Parathyroid adenoma (tissue), 2 donors: ENCODE measurements around the gene ARPC1B.
"Not testable (repeated sequence)": the region's sequence is repeated elsewhere in the genome, so short reads cannot be mapped to it uniquely, and the experiment has no call there.

Experiments used
- H2AFZ ChIP-seq: fragments of 300-600 bp; sonication (generic); one replicate; pipeline ENCODE4 v1.7.0; 2017; ENCODE audit warnings: antibody characterized with exemption, mild to moderate bottlenecking
- H3K27ac ChIP-seq: fragments of 300-600 bp; sonication (generic); one replicate; pipeline ENCODE4 v1.7.0; 2017
- H3K27me3 ChIP-seq: fragments of 300-600 bp; sonication (generic); one replicate; pipeline ENCODE4 v1.7.0; 2017; ENCODE audit warnings: low read length; ENCODE audit not compliant: control insufficient read depth, insufficient read depth
- H3K36me3 ChIP-seq: fragments of 300-600 bp; sonication (generic); one replicate; pipeline ENCODE4 v1.7.0; 2017; ENCODE audit warnings: low read length; ENCODE audit not compliant: control insufficient read depth, insufficient read depth
- H3K4me1 ChIP-seq: fragments of 300-600 bp; sonication (generic); one replicate; pipeline ENCODE4 v1.7.0; 2017; ENCODE audit warnings: control low read depth
- H3K4me2 ChIP-seq: fragments of 300-600 bp; sonication (generic); one replicate; pipeline ENCODE4 v1.7.0; 2017; ENCODE audit warnings: low read length
- H3K4me3 ChIP-seq: fragments of 300-600 bp; sonication (generic); one replicate; pipeline ENCODE4 v1.7.0; 2017; ENCODE audit warnings: low read depth, low read length
- H3K79me2 ChIP-seq: fragments of 300-600 bp; sonication (generic); one replicate; pipeline ENCODE4 v1.7.0; 2017; ENCODE audit warnings: control low read depth
- H3K9ac ChIP-seq: fragments of 300-600 bp; sonication (generic); one replicate; pipeline ENCODE4 v1.7.0; 2017; ENCODE audit warnings: mild to moderate bottlenecking
- H3K9me3 ChIP-seq: fragments of 300-600 bp; sonication (generic); one replicate; pipeline ENCODE4 v1.7.0; 2017; ENCODE audit warnings: low read length; ENCODE audit not compliant: control insufficient read depth
- CTCF ChIP-seq: fragments of 300-600 bp; sonication (generic); IDR thresholded peaks from one replicate; pipeline ENCODE4 v1.7.0; 2017; ENCODE audit warnings: antibody characterized with exemption, mild to moderate bottlenecking
- donor health status: primary hyperparathyroidism.

The ARPC1B gene

DNA sequence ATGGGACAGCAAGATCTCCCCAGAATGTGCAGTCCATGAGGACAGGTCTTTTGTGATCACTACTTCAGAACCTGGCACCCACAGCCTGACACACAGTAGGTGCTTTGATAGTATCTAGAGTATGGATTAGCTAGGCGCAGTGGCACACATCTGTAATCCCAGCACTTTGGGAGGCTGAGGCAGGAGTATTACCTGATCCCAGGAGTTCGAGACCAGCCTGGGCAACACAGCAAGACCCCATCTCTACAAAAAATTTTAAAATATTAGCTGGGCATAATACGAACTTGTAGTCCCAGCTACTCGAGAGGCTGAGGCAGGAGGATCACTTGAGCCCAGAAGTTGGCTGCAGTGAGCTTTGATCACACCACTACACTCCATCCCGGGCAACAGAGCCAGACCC is 22.3 kb upstream of the ARPC1B start:
- no peak overlapping the region for H3K27ac ChIP-seq
- no peaks in the 10 kb centered on the region for H3K36me3 ChIP-seq
- no peak for TF ChIP-seq CTCF
- no peaks in the 10 kb centered on the region for H3K9me3 ChIP-seq
- H2AFZ ChIP-seq: no peak overlapping the region
- no peaks in the 10 kb centered on the region for H3K4me1 ChIP-seq
- no peak overlapping the region for H3K4me3 ChIP-seq
- no peak overlapping the region for H3K9ac ChIP-seq
- H3K79me2 ChIP-seq: no peaks in the 10 kb centered on the region
- H3K4me2 ChIP-seq: no peak overlapping the region
- H3K27me3 ChIP-seq: no peaks in the 10 kb centered on the region

DNA sequence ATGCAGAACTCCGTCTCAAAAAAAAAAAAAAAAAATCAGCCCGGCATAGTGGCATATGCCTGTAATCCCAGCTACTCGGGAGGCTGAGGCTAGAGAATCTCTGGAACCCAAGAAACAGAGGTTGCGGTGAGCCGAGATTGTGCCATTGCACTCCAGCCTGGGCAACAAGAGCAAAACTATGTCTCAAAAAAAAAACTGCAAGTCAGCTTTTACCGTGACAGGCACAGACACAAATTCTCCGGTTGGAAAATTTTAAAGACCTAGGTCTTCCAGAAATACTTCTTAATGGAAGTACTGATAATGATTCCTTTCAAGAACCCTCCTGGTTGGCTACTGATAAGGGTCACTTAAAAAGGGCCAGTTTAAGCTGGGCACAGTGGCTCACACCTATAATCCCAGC is 19.4 kb upstream of the ARPC1B start:
- Histone ChIP-seq H3K4me3 (no peak overlapping the region), H3K9ac (no peak overlapping the region), H3K27ac (no peak overlapping the region), H3K27me3 (no peaks in the 10 kb centered on the region), H2AFZ (no peak overlapping the region), H3K4me2 (no peak overlapping the region), H3K9me3 (no peaks in the 10 kb centered on the region), H3K79me2 (no peaks in the 10 kb centered on the region), H3K36me3 (no peaks in the 10 kb centered on the region), H3K4me1 (no peaks in the 10 kb centered on the region)
- no peak for TF ChIP-seq CTCF

DNA sequence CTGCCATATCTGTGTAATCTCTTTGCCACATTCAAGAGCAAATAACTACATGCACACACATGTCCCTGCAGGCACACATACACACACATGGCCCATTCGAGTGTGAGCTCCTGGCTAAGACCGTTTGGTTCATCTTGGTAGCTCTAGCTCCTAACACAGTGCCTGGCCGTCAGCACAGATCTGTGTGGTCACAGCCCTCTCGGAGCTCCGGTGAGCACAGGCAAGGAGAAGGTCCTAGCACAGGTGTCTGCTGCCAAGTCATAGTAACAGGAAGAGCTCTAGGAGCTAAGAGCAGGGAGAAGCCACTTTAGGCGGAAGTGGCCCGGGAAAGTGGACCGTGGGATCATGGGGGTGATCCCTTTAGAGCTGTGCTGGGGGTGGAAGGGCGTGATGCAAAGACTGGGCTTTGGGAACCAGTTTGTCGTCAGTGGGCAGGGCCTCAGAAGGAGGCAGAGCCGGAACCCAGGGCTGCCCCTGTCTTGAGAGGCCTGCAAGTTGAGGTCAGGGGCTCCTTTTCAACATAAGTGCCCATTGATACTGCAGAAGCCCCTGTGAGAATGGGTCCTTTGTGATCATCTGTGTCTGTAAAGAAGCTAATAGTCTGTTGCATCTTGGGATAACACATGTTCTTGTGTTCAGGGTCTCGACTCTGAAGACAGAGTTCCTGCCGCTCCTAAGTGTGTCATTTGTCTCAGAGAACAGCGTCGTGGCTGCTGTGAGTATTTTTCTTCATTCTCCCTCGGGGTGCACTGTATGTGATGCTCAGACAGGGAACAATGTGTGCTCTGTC is 16.6 kb upstream of the ARPC1B start:
- Histone ChIP-seq H3K79me2 (no peaks in the 10 kb centered on the region), H3K36me3 (no peaks in the 10 kb centered on the region)

GRCh38 chr7:99358521-99358920 is 16.0 kb upstream of the ARPC1B start:
- H3K36me3 ChIP-seq, H3K79me2 ChIP-seq, H3K27ac ChIP-seq: not testable (repeated sequence)

More for the DNA sequence above, 16.6 kb upstream of the ARPC1B start:
- Histone ChIP-seq H3K4me3 (no peak overlapping the region), H3K4me2 (no peak overlapping the region), H2AFZ (no peak overlapping the region), H3K9ac (no peak overlapping the region), H3K27ac (no peak overlapping the region), H3K9me3 (no peaks in the 10 kb centered on the region), H3K27me3 (no peaks in the 10 kb centered on the region), H3K4me1 (no peaks in the 10 kb centered on the region)
- no peak for TF ChIP-seq CTCF

DNA sequence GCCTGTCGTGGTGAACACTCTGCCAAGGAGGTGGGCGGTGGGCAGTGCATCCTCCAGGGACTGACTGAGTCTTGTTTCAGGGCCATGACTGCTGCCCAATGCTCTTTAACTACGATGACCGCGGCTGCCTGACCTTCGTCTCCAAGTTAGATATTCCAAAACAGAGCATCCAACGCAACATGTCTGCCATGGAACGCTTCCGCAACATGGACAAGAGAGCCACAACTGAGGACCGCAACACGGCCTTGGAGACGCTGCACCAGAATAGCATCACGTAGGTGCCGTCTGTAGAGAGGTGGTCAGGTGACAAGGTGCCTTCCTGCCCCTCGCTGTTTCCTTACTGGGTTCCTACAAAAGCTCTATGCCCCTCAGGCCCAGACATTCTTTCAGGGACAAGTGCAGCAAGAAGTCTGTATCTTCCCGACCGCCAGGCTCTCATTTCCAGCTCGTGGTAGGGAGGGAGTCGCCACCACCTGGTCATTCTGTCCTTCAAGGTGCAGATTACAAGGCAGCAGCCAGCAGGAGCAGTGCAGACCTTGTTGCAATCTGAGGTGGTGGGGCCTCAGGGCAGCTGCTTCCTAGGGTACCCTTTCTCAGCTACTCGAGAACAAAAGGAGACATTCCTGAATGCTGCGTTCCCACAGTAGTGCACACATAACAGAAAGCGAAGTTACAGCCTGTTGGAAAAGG is 14.9 kb upstream of the ARPC1B start:
- no peak for TF ChIP-seq CTCF
- Histone ChIP-seq H3K9ac (no peak overlapping the region), H3K4me3 (no peak overlapping the region), H3K36me3 (no peaks in the 10 kb centered on the region), H3K9me3 (no peaks in the 10 kb centered on the region), H3K79me2 (no peaks in the 10 kb centered on the region), H3K4me1 (no peaks in the 10 kb centered on the region), H2AFZ (no peak overlapping the region), H3K4me2 (no peak overlapping the region), H3K27me3 (no peaks in the 10 kb centered on the region), H3K27ac (no peak overlapping the region)

More at GRCh38 chr7:99358521-99358920, 16.0 kb upstream of the ARPC1B start:
- not testable (repeated sequence) for H3K4me1 ChIP-seq, H3K9me3 ChIP-seq, H2AFZ ChIP-seq, H3K4me3 ChIP-seq, H3K4me2 ChIP-seq, H3K27me3 ChIP-seq, H3K9ac ChIP-seq
